IPS DF 19.7 (cell line): Measurements from ENCODE around the gene PEMT.
"Not testable (repeated sequence)": the region's sequence is repeated elsewhere in the genome, so short reads cannot be mapped to it uniquely, and the experiment has no call there.

Experiments
- DNase-seq: peaks from one replicate; pipeline ENCODE4 v3.0.0-alpha.2; 2013; ENCODE audit warnings: low read depth, low spot score

The PEMT gene

GRCh38 chr17:17487998-17488397 is 103.5 kb downstream of the PEMT start:
- DNase-seq = no peak

- DNase-seq = not testable (repeated sequence)
Observed at GRCh38 chr17:17486416-17486815, 105.1 kb downstream of the PEMT start.

- no peak for DNase-seq
Observed at GRCh38 chr17:17485420-17485819, 106.1 kb downstream of the PEMT start.

- no peak for DNase-seq
Observed at GRCh38 chr17:17484451-17484899, 107.0 kb downstream of the PEMT start.

- DNase-seq = no peak
Observed at GRCh38 chr17:17481860-17482259, 109.6 kb downstream of the PEMT start.

GRCh38 chr17:17480593-17481148 is 110.8 kb downstream of the PEMT start:
- DNase-seq = no peak

GRCh38 chr17:17479209-17479608 is 112.3 kb downstream of the PEMT start:
- DNase-seq = no peak

GRCh38 chr17:17476865-17477467 is 114.5 kb downstream of the PEMT start, which contains the start of gene MED9:
TSS of gene MED9 (plus strand) at chr17:17477000. CDS start at chr17:17477042, 42 bp downstream.
- peak; percentile 67 for DNase-seq

GRCh38 chr17:17474341-17474740 is 117.2 kb downstream of the PEMT start:
- no peak for DNase-seq

- no peak for DNase-seq
Observed at GRCh38 chr17:17472333-17472920, 119.1 kb downstream of the PEMT start.

- DNase-seq = no peak
Observed at GRCh38 chr17:17469996-17470395, 121.5 kb downstream of the PEMT start.

- no peak for DNase-seq
Observed at GRCh38 chr17:17469358-17469757, 122.2 kb downstream of the PEMT start.

- no peak for DNase-seq
Observed at GRCh38 chr17:17468217-17469010, 123.1 kb downstream of the PEMT start.

GRCh38 chr17:17467720-17468119 is 123.8 kb downstream of the PEMT start:
- no peak for DNase-seq

- no peak for DNase-seq
Observed at GRCh38 chr17:17467016-17467415, 124.5 kb downstream of the PEMT start.

- no peak for DNase-seq
Observed at GRCh38 chr17:17466511-17466910, 125.0 kb downstream of the PEMT start.

- DNase-seq = not testable (repeated sequence)
Observed at GRCh38 chr17:17465878-17466277, 125.6 kb downstream of the PEMT start.

- no peak for DNase-seq
Observed at GRCh38 chr17:17463821-17464220, 127.7 kb downstream of the PEMT start.

GRCh38 chr17:17462048-17462824 is 129.3 kb downstream of the PEMT start:
- DNase-seq = no peak

- no peak for DNase-seq
Observed at GRCh38 chr17:17460038-17460437, 131.5 kb downstream of the PEMT start.

GRCh38 chr17:17457680-17458079 is 133.8 kb downstream of the PEMT start:
- no peak for DNase-seq

- DNase-seq = no peak
Observed at GRCh38 chr17:17456251-17456650, 135.3 kb downstream of the PEMT start.
